ENCODE results near the gene PARPBP. TPM values are rescaled to one million over a fixed set of nuclear protein-coding genes. Genes with fewer than 3 reads are reported as not detected.

PARPBP gene
- polyA plus RNA-seq, 3 donors, result 0.68 to 1.8 (median 1.6) TPM

DNA sequence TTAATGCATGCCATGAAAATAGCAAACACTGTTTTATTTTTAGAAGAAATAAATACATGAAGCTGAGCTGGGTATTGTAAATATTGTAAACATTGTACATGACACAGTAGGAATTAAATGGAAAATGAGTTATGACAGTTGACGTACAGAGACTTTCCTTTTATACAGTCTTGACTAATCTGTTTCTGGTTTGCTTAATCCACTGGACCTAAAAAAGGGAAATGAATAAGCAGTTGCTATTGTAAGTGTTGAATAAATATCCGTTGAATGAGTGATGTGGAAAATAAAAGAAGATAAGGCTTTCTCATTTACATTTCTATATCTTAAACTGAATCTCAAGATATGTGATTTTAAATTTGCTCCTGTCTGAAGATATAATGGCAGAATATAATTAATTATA is 62.7 kb downstream of the PARPBP start:
- whole genome bisulfite sequencing (ENCODE audit: insufficient coverage), result no CpG with 5 or more reads among the region's 2 CpGs
- intact Hi-C loops (cut with micrococcal nuclease), result no loop called here
- Mint-ChIP-seq H3K9me3 (no peaks in the 10 kb centered on the region), H3K36me3 (peaks cover 25 to 36% of the 10 kb centered on the region in 2 donors), H3K4me3 (no peak overlapping the region), H3K4me1 (peaks cover 12% of the 10 kb centered on the region), H3K27ac (peak overlapping the region in 4 of 7 donors; percentile 30 to 56 (median 52)), H3K27me3 (ENCODE audit: low read depth in 3 of 3) (no peaks in the 10 kb centered on the region)
- Histone ChIP-seq H2AFZ (ENCODE audit: insufficient read depth, low read depth, low read length, poor library complexity, severe bottlenecking) (no peak overlapping the region), H3K9ac (ENCODE audit: insufficient read depth, low read length, poor library complexity, severe bottlenecking) (no peak overlapping the region), H4K20me1 (ENCODE audit: insufficient read depth, low read length) (no peaks in the 10 kb centered on the region), H3K27ac (ENCODE audit: low read depth in 1 of 2, low read length in 2 of 2) (peak overlapping the region in 1 of 2 donors; percentile 60), H3K4me1 (ENCODE audit: control insufficient read depth in 1 of 2, insufficient read depth in 2 of 2, low read length in 2 of 2) (peaks cover 2 to 10% of the 10 kb centered on the region in 2 donors), H3K79me2 (ENCODE audit: insufficient read depth, low read length) (no peaks in the 10 kb centered on the region), H3K27me3 (ENCODE audit: control insufficient read depth in 2 of 2, insufficient read depth in 2 of 2, low read length in 2 of 2) (no peaks in the 10 kb centered on the region), H3K4me2 (replicated peaks; ENCODE audit: extremely low read depth, low read length, poor library complexity, severe bottlenecking) (peak overlapping the region; percentile 36), H3K9me3 (replicated peaks in 1 of 2; ENCODE audit: control insufficient read depth in 1 of 2, insufficient read depth in 1 of 2, low read length in 2 of 2) (no peaks in the 10 kb centered on the region), H3K36me3 (replicated peaks in 1 of 2; ENCODE audit: control insufficient read depth in 1 of 2, insufficient read depth in 2 of 2, low read length in 2 of 2) (peaks cover 0 to 18% of the 10 kb centered on the region in 2 donors), H3K4me3 (replicated peaks in 1 of 3; ENCODE audit: low read depth in 2 of 3, low read length in 3 of 3) (peak overlapping the region in 1 of 3 experiments; percentile 19)
- peak; percentile 8 to 53 (median 27) for DNase-seq
- TF ChIP-seq, protein P1, sequence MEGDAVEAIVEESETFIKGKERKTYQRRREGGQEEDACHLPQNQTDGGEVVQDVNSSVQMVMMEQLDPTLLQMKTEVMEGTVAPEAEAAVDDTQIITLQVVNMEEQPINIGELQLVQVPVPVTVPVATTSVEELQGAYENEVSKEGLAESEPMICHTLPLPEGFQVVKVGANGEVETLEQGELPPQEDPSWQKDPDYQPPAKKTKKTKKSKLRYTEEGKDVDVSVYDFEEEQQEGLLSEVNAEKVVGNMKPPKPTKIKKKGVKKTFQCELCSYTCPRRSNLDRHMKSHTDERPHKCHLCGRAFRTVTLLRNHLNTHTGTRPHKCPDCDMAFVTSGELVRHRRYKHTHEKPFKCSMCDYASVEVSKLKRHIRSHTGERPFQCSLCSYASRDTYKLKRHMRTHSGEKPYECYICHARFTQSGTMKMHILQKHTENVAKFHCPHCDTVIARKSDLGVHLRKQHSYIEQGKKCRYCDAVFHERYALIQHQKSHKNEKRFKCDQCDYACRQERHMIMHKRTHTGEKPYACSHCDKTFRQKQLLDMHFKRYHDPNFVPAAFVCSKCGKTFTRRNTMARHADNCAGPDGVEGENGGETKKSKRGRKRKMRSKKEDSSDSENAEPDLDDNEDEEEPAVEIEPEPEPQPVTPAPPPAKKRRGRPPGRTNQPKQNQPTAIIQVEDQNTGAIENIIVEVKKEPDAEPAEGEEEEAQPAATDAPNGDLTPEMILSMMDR (IDR thresholded peaks at IDR 0.05), result no peak

DNA sequence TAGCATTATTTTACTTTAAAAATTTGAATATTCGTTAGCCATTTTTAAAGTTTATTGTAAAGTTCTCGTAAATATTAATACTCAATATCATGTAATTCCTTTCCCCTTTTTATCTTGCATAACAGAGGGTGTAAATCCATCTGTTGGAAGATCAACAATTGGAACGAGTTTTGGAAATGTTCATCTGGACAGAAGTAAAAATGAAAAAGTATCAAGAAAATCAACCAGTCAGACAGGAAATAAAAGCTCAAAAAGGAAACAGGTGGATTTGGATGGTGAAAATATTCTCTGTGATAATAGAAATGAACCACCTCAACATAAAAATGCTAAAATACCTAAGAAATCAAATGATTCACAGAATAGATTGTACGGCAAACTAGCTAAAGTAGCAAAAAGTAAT is 75.8 kb downstream of the PARPBP start:
- Histone ChIP-seq H3K4me3 (replicated peaks in 1 of 3; ENCODE audit: low read depth in 2 of 3, low read length in 3 of 3) (no peak overlapping the region), H2AFZ (ENCODE audit: insufficient read depth, low read depth, low read length, poor library complexity, severe bottlenecking) (no peak overlapping the region), H3K4me2 (replicated peaks; ENCODE audit: extremely low read depth, low read length, poor library complexity, severe bottlenecking) (no peak overlapping the region), H3K79me2 (ENCODE audit: insufficient read depth, low read length) (no peaks in the 10 kb centered on the region), H3K36me3 (replicated peaks in 1 of 2; ENCODE audit: control insufficient read depth in 1 of 2, insufficient read depth in 2 of 2, low read length in 2 of 2) (peaks cover 0 to 20% of the 10 kb centered on the region in 2 donors), H3K9me3 (replicated peaks in 1 of 2; ENCODE audit: control insufficient read depth in 1 of 2, insufficient read depth in 1 of 2, low read length in 2 of 2) (no peaks in the 10 kb centered on the region), H3K4me1 (ENCODE audit: control insufficient read depth in 1 of 2, insufficient read depth in 2 of 2, low read length in 2 of 2) (no peaks in the 10 kb centered on the region), H3K9ac (ENCODE audit: insufficient read depth, low read length, poor library complexity, severe bottlenecking) (no peak overlapping the region), H3K27me3 (ENCODE audit: control insufficient read depth in 2 of 2, insufficient read depth in 2 of 2, low read length in 2 of 2) (no peaks in the 10 kb centered on the region), H4K20me1 (ENCODE audit: insufficient read depth, low read length) (no peaks in the 10 kb centered on the region), H3K27ac (ENCODE audit: low read depth in 1 of 2, low read length in 2 of 2) (no peak overlapping the region)
- intact Hi-C loops (cut with micrococcal nuclease), result no loop called here
- TF ChIP-seq, protein P1 (IDR thresholded peaks at IDR 0.05), result no peak
- WGBS (ENCODE audit: insufficient coverage), result no CpG with 5 or more reads among the region's 4 CpGs
- H3K9me3 Mint-ChIP-seq, result no peaks in the 10 kb centered on the region
- no peaks in the 10 kb centered on the region for H3K4me1 Mint-ChIP-seq
- H3K27me3 Mint-ChIP-seq (ENCODE audit: low read depth in 3 of 3), result no peaks in the 10 kb centered on the region
- no peak for DNase-seq
- no peak overlapping the region for H3K4me3 Mint-ChIP-seq
- peaks cover 23 to 28% of the 10 kb centered on the region in 2 donors for H3K36me3 Mint-ChIP-seq
- H3K27ac Mint-ChIP-seq, result no peak overlapping the region
